Measurements from ENCODE around the gene YWHAQ.

YWHAQ gene

GRCh38 chr2:9630736-9631552, at the start of gene YWHAQ:
TSS of gene YWHAQ (minus strand) at chr2:9630997. CDS start at chr2:9630452, 545 bp downstream.
- DNase-seq, result peak; percentile 96 to 98

- no peak for DNase-seq
Measured at GRCh38 chr2:9680082-9680481, 49.3 kb upstream of the YWHAQ start.

- no peak for DNase-seq
Measured at GRCh38 chr2:9679218-9679617, 48.4 kb upstream of the YWHAQ start.

- no peak for DNase-seq
Measured at GRCh38 chr2:9678544-9678943, 47.7 kb upstream of the YWHAQ start.

GRCh38 chr2:9675415-9676351, 44.9 kb upstream of the YWHAQ start:
- no peak for DNase-seq

GRCh38 chr2:9674891-9675414, 44.2 kb upstream of the YWHAQ start:
- no peak for DNase-seq

GRCh38 chr2:9673914-9674481, 43.2 kb upstream of the YWHAQ start:
- no peak for DNase-seq

GRCh38 chr2:9668687-9669345, 38.0 kb upstream of the YWHAQ start:
- no peak for DNase-seq

- DNase-seq, result no peak
Measured at GRCh38 chr2:9667826-9668225, 37.0 kb upstream of the YWHAQ start.

- DNase-seq, result no peak
Measured at GRCh38 chr2:9666306-9666705, 35.5 kb upstream of the YWHAQ start.

- DNase-seq, result no peak
Measured at GRCh38 chr2:9665898-9666297, 35.1 kb upstream of the YWHAQ start.

- no peak for DNase-seq
Measured at GRCh38 chr2:9664365-9664764, 33.6 kb upstream of the YWHAQ start.

GRCh38 chr2:9663008-9663879, 32.4 kb upstream of the YWHAQ start:
- DNase-seq, result no peak

GRCh38 chr2:9661261-9661660, 30.5 kb upstream of the YWHAQ start:
- no peak for DNase-seq

- no peak for DNase-seq
Measured at GRCh38 chr2:9660781-9661180, 30.0 kb upstream of the YWHAQ start.

- no peak for DNase-seq
Measured at GRCh38 chr2:9660154-9660553, 29.4 kb upstream of the YWHAQ start.

- DNase-seq, result no peak
Measured at GRCh38 chr2:9658972-9659371, 28.2 kb upstream of the YWHAQ start.

GRCh38 chr2:9657731-9658130, 26.9 kb upstream of the YWHAQ start:
- DNase-seq, result no peak

GRCh38 chr2:9657083-9657482, 26.3 kb upstream of the YWHAQ start:
- DNase-seq, result no peak

- peak; percentile 52 to 54 for DNase-seq
Measured at GRCh38 chr2:9656270-9656766, 25.5 kb upstream of the YWHAQ start.

Data from activated CD4-positive, alpha-beta T cell treated with anti-CD3 and anti-CD28 coated beads for 4 hours (primary cell).